Measurements from ENCODE around the gene HDDC2. TPM values are rescaled to one million over a fixed set of nuclear protein-coding genes. Genes with fewer than 3 reads are reported as not detected.
A peak's percentile ranks its signal among the peaks of the same experiment; 100 is the strongest.

Gene HDDC2
- total and polyA plus RNA-seq, 5 donors from 2014 or later: 28.9 to 92.6 (median 87.5) TPM

- peaks cover 6% of the 10 kb centered on the region for H3K27me3 Mint-ChIP-seq
- peaks cover 0 to 3% (median 0%) of the 10 kb centered on the region in 4 donors for H3K4me1 Mint-ChIP-seq
- ATAC-seq (ENCODE audit: low read depth in 2 of 2): no peak
- DNase-seq: no peak
- H3K36me3 Mint-ChIP-seq: no peaks in the 10 kb centered on the region
- no peaks in the 10 kb centered on the region for H3K9me3 ChIP-seq (ENCODE audit: control insufficient read depth in 2 of 2, low read length in 2 of 2)
- no peaks in the 10 kb centered on the region for H3K9me3 Mint-ChIP-seq
- no peaks in the 10 kb centered on the region for H3K36me3 ChIP-seq (ENCODE audit: control insufficient read depth, insufficient read depth, low read length)
- H3K4me3 ChIP-seq (ENCODE audit: low read depth, low read length): no peak overlapping the region
- H3K27ac Mint-ChIP-seq: no peak overlapping the region
- no peak overlapping the region for H3K27ac ChIP-seq (ENCODE audit: insufficient read depth, low read length, poor library complexity, severe bottlenecking)
- no peak overlapping the region for H3K4me3 Mint-ChIP-seq
- peaks cover 4% of the 10 kb centered on the region for H3K27me3 ChIP-seq (ENCODE audit: control insufficient read depth, insufficient read depth, low read length)
- no peaks in the 10 kb centered on the region for H3K4me1 ChIP-seq (ENCODE audit: control insufficient read depth, insufficient read depth, low read length, poor library complexity, severe bottlenecking)
These were observed 46.6 kb downstream of the HDDC2 start for GRCh38 chr6:125255201-125255600.

GRCh38 chr6:125254321-125254720, 47.4 kb downstream of the HDDC2 start:
- Histone ChIP-seq H3K27ac (ENCODE audit: insufficient read depth, low read length, poor library complexity, severe bottlenecking) (no peak overlapping the region), H3K9me3 (ENCODE audit: control insufficient read depth in 2 of 2, low read length in 2 of 2) (no peaks in the 10 kb centered on the region), H3K4me3 (ENCODE audit: low read depth, low read length) (no peak overlapping the region), H3K4me1 (ENCODE audit: control insufficient read depth, insufficient read depth, low read length, poor library complexity, severe bottlenecking) (no peaks in the 10 kb centered on the region), H3K36me3 (ENCODE audit: control insufficient read depth, insufficient read depth, low read length) (no peaks in the 10 kb centered on the region), H3K27me3 (ENCODE audit: control insufficient read depth, insufficient read depth, low read length) (peaks cover 4% of the 10 kb centered on the region)
- Mint-ChIP-seq H3K9me3 (no peaks in the 10 kb centered on the region), H3K4me3 (no peak overlapping the region), H3K4me1 (peaks cover 0 to 3% (median 0%) of the 10 kb centered on the region in 4 donors), H3K27ac (no peak overlapping the region), H3K36me3 (no peaks in the 10 kb centered on the region), H3K27me3 (peaks cover 6% of the 10 kb centered on the region)
- DNase-seq: no peak
- no peak for ATAC-seq (ENCODE audit: low read depth in 2 of 2)

- H3K27me3 ChIP-seq (ENCODE audit: control insufficient read depth, insufficient read depth, low read length): peaks cover 4% of the 10 kb centered on the region
- H3K36me3 ChIP-seq (ENCODE audit: control insufficient read depth, insufficient read depth, low read length): no peaks in the 10 kb centered on the region
- peaks cover 0 to 3% (median 0%) of the 10 kb centered on the region in 4 donors for H3K4me1 Mint-ChIP-seq
- ATAC-seq (ENCODE audit: low read depth in 2 of 2): no peak
- H3K27ac ChIP-seq (ENCODE audit: insufficient read depth, low read length, poor library complexity, severe bottlenecking): no peak overlapping the region
- H3K36me3 Mint-ChIP-seq: no peaks in the 10 kb centered on the region
- DNase-seq: no peak
- H3K27ac Mint-ChIP-seq: no peak overlapping the region
- no peaks in the 10 kb centered on the region for H3K9me3 ChIP-seq (ENCODE audit: control insufficient read depth in 2 of 2, low read length in 2 of 2)
- no peaks in the 10 kb centered on the region for H3K9me3 Mint-ChIP-seq
- peaks cover 6% of the 10 kb centered on the region for H3K27me3 Mint-ChIP-seq
- no peak overlapping the region for H3K4me3 ChIP-seq (ENCODE audit: low read depth, low read length)
- H3K4me1 ChIP-seq (ENCODE audit: control insufficient read depth, insufficient read depth, low read length, poor library complexity, severe bottlenecking): no peaks in the 10 kb centered on the region
- no peak overlapping the region for H3K4me3 Mint-ChIP-seq
These were observed 47.9 kb downstream of the HDDC2 start for GRCh38 chr6:125253881-125254280.

DNA sequence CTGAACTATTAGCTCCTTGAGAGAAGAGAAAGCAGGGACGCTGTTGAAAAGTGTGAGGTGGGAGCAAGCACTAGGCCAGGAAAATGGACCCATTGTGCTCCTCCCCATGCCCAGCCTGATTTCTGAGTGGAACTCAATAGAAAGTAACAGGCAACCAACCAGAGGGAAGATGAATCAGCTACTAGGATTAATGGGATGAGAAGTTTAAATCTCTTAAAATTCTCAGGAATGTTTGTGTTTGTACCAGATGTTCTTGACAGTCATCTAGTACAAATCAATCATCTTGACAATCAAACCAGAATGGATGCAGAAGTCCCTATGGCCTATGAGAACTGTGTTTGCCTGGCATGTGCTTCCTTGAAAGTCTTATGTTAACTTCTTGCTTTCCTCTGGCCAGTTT, 48.9 kb downstream of the HDDC2 start:
- H3K4me1 ChIP-seq (ENCODE audit: control insufficient read depth, insufficient read depth, low read length, poor library complexity, severe bottlenecking): no peaks in the 10 kb centered on the region
- no peak for ATAC-seq (ENCODE audit: low read depth in 2 of 2)
- no peaks in the 10 kb centered on the region for H3K36me3 ChIP-seq (ENCODE audit: control insufficient read depth, insufficient read depth, low read length)
- no peaks in the 10 kb centered on the region for H3K9me3 Mint-ChIP-seq
- no peak for DNase-seq
- H3K4me1 Mint-ChIP-seq: peaks cover 0 to 3% (median 0%) of the 10 kb centered on the region in 4 donors
- H3K4me3 ChIP-seq (ENCODE audit: low read depth, low read length): no peak overlapping the region
- H3K9me3 ChIP-seq (ENCODE audit: control insufficient read depth in 2 of 2, low read length in 2 of 2): no peaks in the 10 kb centered on the region
- peaks cover 7% of the 10 kb centered on the region for H3K27me3 Mint-ChIP-seq
- H3K36me3 Mint-ChIP-seq: no peaks in the 10 kb centered on the region
- H3K4me3 Mint-ChIP-seq: no peak overlapping the region
- H3K27me3 ChIP-seq (ENCODE audit: control insufficient read depth, insufficient read depth, low read length): peaks cover 4% of the 10 kb centered on the region
- H3K27ac Mint-ChIP-seq: no peak overlapping the region
- H3K27ac ChIP-seq (ENCODE audit: insufficient read depth, low read length, poor library complexity, severe bottlenecking): no peak overlapping the region

- no peak overlapping the region for H3K27ac ChIP-seq (ENCODE audit: insufficient read depth, low read length, poor library complexity, severe bottlenecking)
- DNase-seq (peak in 1 of 3 donors; percentile 14), ATAC-seq (ENCODE audit: low read depth in 2 of 2) (peak; percentile 28 to 40)
- H3K4me1 ChIP-seq (ENCODE audit: control insufficient read depth, insufficient read depth, low read length, poor library complexity, severe bottlenecking): no peaks in the 10 kb centered on the region
- Mint-ChIP-seq H3K4me3 (peak overlapping the region in 2 of 4 donors; percentile 5 to 41), H3K27ac (peak overlapping the region; percentile 0 to 50 (median 28)), H3K9me3 (peaks cover 0 to 1% (median 0%) of the 10 kb centered on the region in 7 donors), H3K4me1 (peaks cover 0 to 3% (median 0%) of the 10 kb centered on the region in 4 donors), H3K27me3 (peaks cover 13% of the 10 kb centered on the region), H3K36me3 (no peaks in the 10 kb centered on the region)
- H3K27me3 ChIP-seq (ENCODE audit: control insufficient read depth, insufficient read depth, low read length): peaks cover 8% of the 10 kb centered on the region
- H3K9me3 ChIP-seq (ENCODE audit: control insufficient read depth in 2 of 2, low read length in 2 of 2): no peaks in the 10 kb centered on the region
- no peak overlapping the region for H3K4me3 ChIP-seq (ENCODE audit: low read depth, low read length)
- H3K36me3 ChIP-seq (ENCODE audit: control insufficient read depth, insufficient read depth, low read length): no peaks in the 10 kb centered on the region
These were observed 50.1 kb downstream of the HDDC2 start for GRCh38 chr6:125251516-125252220.

DNA sequence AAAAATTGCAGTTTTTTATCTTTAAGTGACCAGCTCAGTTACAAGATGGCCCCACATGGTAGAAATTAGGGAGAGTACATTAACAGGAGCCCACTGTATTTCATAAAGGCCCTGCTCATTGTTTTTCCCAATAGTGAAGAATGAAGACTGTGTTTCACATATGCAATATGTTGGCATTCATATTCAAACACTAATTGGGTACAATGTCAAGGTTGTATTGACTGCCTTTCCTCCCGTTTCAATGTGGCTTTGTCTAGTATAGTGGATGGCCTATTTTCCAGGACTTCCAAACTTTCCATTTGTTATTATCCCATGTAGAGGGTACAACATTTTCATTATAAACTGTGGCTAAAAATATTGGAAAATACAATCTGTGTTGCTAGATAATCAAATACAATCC, 51.3 kb downstream of the HDDC2 start:
- Mint-ChIP-seq H3K4me3 (no peak overlapping the region), H3K27ac (no peak overlapping the region)
- H3K27ac ChIP-seq (ENCODE audit: insufficient read depth, low read length, poor library complexity, severe bottlenecking): no peak overlapping the region

DNA sequence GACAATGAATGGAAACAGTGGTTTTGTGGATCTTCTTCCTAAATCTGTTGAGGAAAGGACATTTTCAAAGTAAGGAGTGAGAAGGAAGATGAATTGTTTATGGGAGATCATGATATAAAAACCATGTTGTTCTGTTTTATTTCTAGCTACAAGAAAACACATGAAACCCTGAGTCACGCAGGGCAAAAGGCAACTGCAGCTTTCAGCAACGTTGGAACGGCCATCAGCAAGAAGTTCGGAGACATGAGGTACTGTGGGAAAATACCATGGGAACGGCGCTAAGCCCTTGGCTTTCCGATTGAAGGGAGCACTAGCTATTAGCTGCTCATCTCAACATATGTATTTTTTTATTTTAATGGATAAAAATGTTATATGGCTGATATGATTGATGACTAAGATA, 53.6 kb downstream of the HDDC2 start:
- Mint-ChIP-seq H3K36me3 (no peaks in the 10 kb centered on the region), H3K27me3 (peaks cover 13% of the 10 kb centered on the region), H3K27ac (no peak overlapping the region), H3K4me1 (peaks cover 0 to 3% (median 0%) of the 10 kb centered on the region in 4 donors), H3K4me3 (no peak overlapping the region), H3K9me3 (peaks cover 0 to 6% (median 2%) of the 10 kb centered on the region in 7 donors)
- Histone ChIP-seq H3K4me1 (ENCODE audit: control insufficient read depth, insufficient read depth, low read length, poor library complexity, severe bottlenecking) (no peaks in the 10 kb centered on the region), H3K36me3 (ENCODE audit: control insufficient read depth, insufficient read depth, low read length) (no peaks in the 10 kb centered on the region), H3K4me3 (ENCODE audit: low read depth, low read length) (no peak overlapping the region), H3K27me3 (ENCODE audit: control insufficient read depth, insufficient read depth, low read length) (peaks cover 9% of the 10 kb centered on the region), H3K9me3 (ENCODE audit: control insufficient read depth in 2 of 2, low read length in 2 of 2) (no peaks in the 10 kb centered on the region), H3K27ac (ENCODE audit: insufficient read depth, low read length, poor library complexity, severe bottlenecking) (no peak overlapping the region)
- ATAC-seq (ENCODE audit: low read depth in 2 of 2) (no peak), DNase-seq (no peak)

More for the DNA sequence above, 51.3 kb downstream of the HDDC2 start:
- ATAC-seq (ENCODE audit: low read depth in 2 of 2): no peak
- Histone ChIP-seq H3K27me3 (ENCODE audit: control insufficient read depth, insufficient read depth, low read length) (peaks cover 10% of the 10 kb centered on the region), H3K4me1 (ENCODE audit: control insufficient read depth, insufficient read depth, low read length, poor library complexity, severe bottlenecking) (no peaks in the 10 kb centered on the region), H3K36me3 (ENCODE audit: control insufficient read depth, insufficient read depth, low read length) (no peaks in the 10 kb centered on the region), H3K9me3 (ENCODE audit: control insufficient read depth in 2 of 2, low read length in 2 of 2) (no peaks in the 10 kb centered on the region), H3K4me3 (ENCODE audit: low read depth, low read length) (no peak overlapping the region)
- Mint-ChIP-seq H3K9me3 (peaks cover 0 to 1% (median 0%) of the 10 kb centered on the region in 7 donors), H3K36me3 (no peaks in the 10 kb centered on the region), H3K4me1 (peaks cover 0 to 3% (median 0%) of the 10 kb centered on the region in 4 donors), H3K27me3 (peaks cover 13% of the 10 kb centered on the region)
- DNase-seq: no peak

GRCh38 chr6:125246566-125246965, 55.2 kb downstream of the HDDC2 start:
- no peaks in the 10 kb centered on the region for H3K4me1 ChIP-seq (ENCODE audit: control insufficient read depth, insufficient read depth, low read length, poor library complexity, severe bottlenecking)
- no peak overlapping the region for H3K27ac ChIP-seq (ENCODE audit: insufficient read depth, low read length, poor library complexity, severe bottlenecking)
- no peaks in the 10 kb centered on the region for H3K9me3 ChIP-seq (ENCODE audit: control insufficient read depth in 2 of 2, low read length in 2 of 2)
- H3K27me3 ChIP-seq (ENCODE audit: control insufficient read depth, insufficient read depth, low read length): peaks cover 6% of the 10 kb centered on the region
- no peak overlapping the region for H3K4me3 ChIP-seq (ENCODE audit: low read depth, low read length)
- ATAC-seq (ENCODE audit: low read depth in 2 of 2) (no peak), DNase-seq (no peak)
- H3K4me3 Mint-ChIP-seq: no peak overlapping the region
- peaks cover 8% of the 10 kb centered on the region for H3K27me3 Mint-ChIP-seq
- no peaks in the 10 kb centered on the region for H3K36me3 Mint-ChIP-seq
- no peaks in the 10 kb centered on the region for H3K4me1 Mint-ChIP-seq
- no peak overlapping the region for H3K27ac Mint-ChIP-seq
- no peaks in the 10 kb centered on the region for H3K36me3 ChIP-seq (ENCODE audit: control insufficient read depth, insufficient read depth, low read length)
- H3K9me3 Mint-ChIP-seq: peaks cover 4 to 18% (median 5%) of the 10 kb centered on the region in 7 donors
